ENCODE measurements around the gene CHPT1.

DNA sequence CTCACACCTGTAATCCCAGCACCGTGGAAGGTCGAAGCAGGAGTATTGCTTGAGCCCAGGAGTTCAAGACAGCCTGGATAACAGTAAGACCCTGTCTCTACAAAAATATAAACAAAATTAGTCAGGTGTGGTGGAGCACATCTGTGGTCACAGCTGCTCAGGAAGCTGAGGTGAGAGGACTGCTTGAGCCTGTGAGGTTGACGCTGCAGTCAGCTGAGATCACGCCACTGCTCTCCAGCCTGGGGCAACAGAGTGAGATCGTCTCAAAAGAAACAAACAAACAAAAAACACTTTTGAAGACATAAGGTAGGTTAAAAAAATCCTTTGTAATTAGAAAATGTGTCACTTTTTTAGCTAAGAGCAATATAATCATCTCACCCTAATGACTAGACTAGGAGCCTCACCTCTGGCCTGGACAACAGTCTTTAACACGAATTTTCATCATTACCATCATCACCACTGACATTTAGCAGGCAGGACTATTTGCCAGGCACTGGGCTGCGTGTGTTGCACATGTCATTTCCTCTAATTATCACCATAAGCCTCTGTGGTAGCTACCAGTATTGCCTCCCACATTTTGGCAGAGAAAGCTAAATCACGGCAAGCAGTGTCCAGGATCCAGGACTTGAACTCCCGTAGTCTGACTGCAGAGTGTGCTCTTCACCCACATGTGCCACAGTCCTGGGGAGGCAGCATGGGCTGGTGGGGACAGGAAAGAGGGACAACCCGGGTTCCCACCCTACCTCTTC is 46.5 kb downstream of the CHPT1 start:
- TF ChIP-seq SOX5 (CRISPR knock-in tag; IDR thresholded peaks at IDR 0.05; ENCODE audit: borderline replicate concordance) (no peak), CTCF (CRISPR knock-in tag; IDR thresholded peaks at IDR 0.05) (no peak), ZBTB49 (CRISPR knock-in tag; IDR thresholded peaks at IDR 0.05; ENCODE audit: borderline replicate concordance) (no peak), ZNF652 (CRISPR knock-in tag; IDR thresholded peaks at IDR 0.05; ENCODE audit: borderline replicate concordance, low read depth) (no peak), KDM5B (CRISPR knock-in tag; IDR thresholded peaks at IDR 0.05; ENCODE audit: borderline replicate concordance) (no peak), POLR2A (IDR thresholded peaks at IDR 0.05; ENCODE audit: insufficient read depth in 1 of 2, low read depth in 2 of 2, low read length in 2 of 2) (no peak), ZSCAN30 (CRISPR knock-in tag; IDR thresholded peaks at IDR 0.05) (no peak), SP4 (CRISPR knock-in tag; IDR thresholded peaks at IDR 0.05) (no peak), REST (IDR thresholded peaks at IDR 0.05; ENCODE audit: borderline replicate concordance in 1 of 2, low read depth in 1 of 2, low read length in 2 of 2) (no peak), HES4 (CRISPR knock-in tag; IDR thresholded peaks at IDR 0.05; ENCODE audit: borderline replicate concordance) (no peak), DR1 (CRISPR knock-in tag; IDR thresholded peaks at IDR 0.05) (no peak), REXO4 (CRISPR knock-in tag; IDR thresholded peaks at IDR 0.05; ENCODE audit: borderline replicate concordance) (no peak), ZMAT5 (CRISPR knock-in tag; IDR thresholded peaks at IDR 0.05; ENCODE audit: borderline replicate concordance, low read depth) (no peak), CAMTA2 (CRISPR knock-in tag; IDR thresholded peaks at IDR 0.05; ENCODE audit: borderline replicate concordance) (no peak)
